ENCODE results near the gene CDKN2B-AS1. TPM values are rescaled to one million over a fixed set of nuclear protein-coding genes. Genes with fewer than 3 reads are reported as not detected.

CDKN2B-AS1 gene
- total and polyA plus RNA-seq, 2 experiments from 2014 or later: 0.14 TPM; not detected in 1

DNA sequence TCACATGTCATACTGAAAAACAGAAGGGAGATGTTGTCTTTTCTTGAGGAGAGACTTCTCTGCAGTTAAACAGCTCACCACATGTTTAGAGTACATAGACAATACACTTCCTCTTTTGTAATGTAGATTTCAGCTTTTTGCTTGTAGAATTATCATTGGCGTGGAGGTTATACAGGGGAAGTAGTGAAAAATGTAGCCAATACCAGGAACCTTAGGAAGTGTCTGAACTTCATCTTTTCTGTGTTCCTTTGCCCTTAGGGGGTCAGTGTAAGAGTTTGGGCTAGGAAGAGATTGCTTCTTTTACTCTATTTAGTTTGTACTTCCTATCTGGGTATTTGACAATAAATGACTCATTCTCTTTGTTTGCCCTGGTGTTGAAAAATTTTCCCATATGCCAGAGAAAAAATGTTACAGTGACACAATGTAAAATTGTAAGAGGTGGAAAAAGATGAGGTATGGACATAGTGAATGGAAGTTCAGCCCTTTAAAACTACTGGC is 35.6 kb downstream of the CDKN2B-AS1 start:
- no peak for DNase-seq (ENCODE audit: low spot score)
- Histone ChIP-seq H3K9me2 (ENCODE audit: insufficient read depth) (peaks cover 6% of the 10 kb centered on the region; the same call in 1 of the 2 replicates), H3K36me3 (ENCODE audit: insufficient read depth) (no peaks in the 10 kb centered on the region), H4K20me1 (replicated peaks; ENCODE audit: insufficient read depth) (no peaks in the 10 kb centered on the region), H3K4me3 (no peak overlapping the region), H3F3A (replicated peaks; ENCODE audit: low read depth) (no peaks in the 10 kb centered on the region), H3K79me2 (replicated peaks; ENCODE audit: insufficient read depth) (no peaks in the 10 kb centered on the region), H3K4me2 (no peak overlapping the region), H3K4me1 (ENCODE audit: insufficient read depth) (peaks cover 12% of the 10 kb centered on the region), H3K27ac (ENCODE audit: low read depth) (no peak overlapping the region), H3K27me3 (ENCODE audit: insufficient read depth) (no peaks in the 10 kb centered on the region), H2AFZ (no peak overlapping the region)
- H3K9me3 Mint-ChIP-seq: no peaks in the 10 kb centered on the region
- TF ChIP-seq, protein P1, sequence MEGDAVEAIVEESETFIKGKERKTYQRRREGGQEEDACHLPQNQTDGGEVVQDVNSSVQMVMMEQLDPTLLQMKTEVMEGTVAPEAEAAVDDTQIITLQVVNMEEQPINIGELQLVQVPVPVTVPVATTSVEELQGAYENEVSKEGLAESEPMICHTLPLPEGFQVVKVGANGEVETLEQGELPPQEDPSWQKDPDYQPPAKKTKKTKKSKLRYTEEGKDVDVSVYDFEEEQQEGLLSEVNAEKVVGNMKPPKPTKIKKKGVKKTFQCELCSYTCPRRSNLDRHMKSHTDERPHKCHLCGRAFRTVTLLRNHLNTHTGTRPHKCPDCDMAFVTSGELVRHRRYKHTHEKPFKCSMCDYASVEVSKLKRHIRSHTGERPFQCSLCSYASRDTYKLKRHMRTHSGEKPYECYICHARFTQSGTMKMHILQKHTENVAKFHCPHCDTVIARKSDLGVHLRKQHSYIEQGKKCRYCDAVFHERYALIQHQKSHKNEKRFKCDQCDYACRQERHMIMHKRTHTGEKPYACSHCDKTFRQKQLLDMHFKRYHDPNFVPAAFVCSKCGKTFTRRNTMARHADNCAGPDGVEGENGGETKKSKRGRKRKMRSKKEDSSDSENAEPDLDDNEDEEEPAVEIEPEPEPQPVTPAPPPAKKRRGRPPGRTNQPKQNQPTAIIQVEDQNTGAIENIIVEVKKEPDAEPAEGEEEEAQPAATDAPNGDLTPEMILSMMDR (conservative IDR thresholded peaks at IDR 0.05; ENCODE audit: low read depth in 2 of 2): no peak
- TF ChIP-seq JUNB (IDR thresholded peaks at IDR 0.05; ENCODE audit: unreplicated experiment) (no peak), CREB1 (CRISPR knock-in tag; IDR thresholded peaks at IDR 0.05; ENCODE audit: low read depth) (no peak), STAT1 (IDR thresholded peaks at IDR 0.05; ENCODE audit: unreplicated experiment) (no peak), EZH2 (IDR thresholded peaks at IDR 0.05; ENCODE audit: low read depth, unreplicated experiment) (no peak), NANOG (IDR thresholded peaks at IDR 0.05; ENCODE audit: borderline replicate concordance) (no peak), ZNF114 (CRISPR knock-in tag; IDR thresholded peaks at IDR 0.05) (no peak), POLR2AphosphoS5 (IDR thresholded peaks at IDR 0.05; ENCODE audit: low read depth) (no peak), EZH2phosphoT487 (IDR thresholded peaks at IDR 0.05; ENCODE audit: unreplicated experiment) (no peak)
- TF ChIP-seq, protein P2, sequence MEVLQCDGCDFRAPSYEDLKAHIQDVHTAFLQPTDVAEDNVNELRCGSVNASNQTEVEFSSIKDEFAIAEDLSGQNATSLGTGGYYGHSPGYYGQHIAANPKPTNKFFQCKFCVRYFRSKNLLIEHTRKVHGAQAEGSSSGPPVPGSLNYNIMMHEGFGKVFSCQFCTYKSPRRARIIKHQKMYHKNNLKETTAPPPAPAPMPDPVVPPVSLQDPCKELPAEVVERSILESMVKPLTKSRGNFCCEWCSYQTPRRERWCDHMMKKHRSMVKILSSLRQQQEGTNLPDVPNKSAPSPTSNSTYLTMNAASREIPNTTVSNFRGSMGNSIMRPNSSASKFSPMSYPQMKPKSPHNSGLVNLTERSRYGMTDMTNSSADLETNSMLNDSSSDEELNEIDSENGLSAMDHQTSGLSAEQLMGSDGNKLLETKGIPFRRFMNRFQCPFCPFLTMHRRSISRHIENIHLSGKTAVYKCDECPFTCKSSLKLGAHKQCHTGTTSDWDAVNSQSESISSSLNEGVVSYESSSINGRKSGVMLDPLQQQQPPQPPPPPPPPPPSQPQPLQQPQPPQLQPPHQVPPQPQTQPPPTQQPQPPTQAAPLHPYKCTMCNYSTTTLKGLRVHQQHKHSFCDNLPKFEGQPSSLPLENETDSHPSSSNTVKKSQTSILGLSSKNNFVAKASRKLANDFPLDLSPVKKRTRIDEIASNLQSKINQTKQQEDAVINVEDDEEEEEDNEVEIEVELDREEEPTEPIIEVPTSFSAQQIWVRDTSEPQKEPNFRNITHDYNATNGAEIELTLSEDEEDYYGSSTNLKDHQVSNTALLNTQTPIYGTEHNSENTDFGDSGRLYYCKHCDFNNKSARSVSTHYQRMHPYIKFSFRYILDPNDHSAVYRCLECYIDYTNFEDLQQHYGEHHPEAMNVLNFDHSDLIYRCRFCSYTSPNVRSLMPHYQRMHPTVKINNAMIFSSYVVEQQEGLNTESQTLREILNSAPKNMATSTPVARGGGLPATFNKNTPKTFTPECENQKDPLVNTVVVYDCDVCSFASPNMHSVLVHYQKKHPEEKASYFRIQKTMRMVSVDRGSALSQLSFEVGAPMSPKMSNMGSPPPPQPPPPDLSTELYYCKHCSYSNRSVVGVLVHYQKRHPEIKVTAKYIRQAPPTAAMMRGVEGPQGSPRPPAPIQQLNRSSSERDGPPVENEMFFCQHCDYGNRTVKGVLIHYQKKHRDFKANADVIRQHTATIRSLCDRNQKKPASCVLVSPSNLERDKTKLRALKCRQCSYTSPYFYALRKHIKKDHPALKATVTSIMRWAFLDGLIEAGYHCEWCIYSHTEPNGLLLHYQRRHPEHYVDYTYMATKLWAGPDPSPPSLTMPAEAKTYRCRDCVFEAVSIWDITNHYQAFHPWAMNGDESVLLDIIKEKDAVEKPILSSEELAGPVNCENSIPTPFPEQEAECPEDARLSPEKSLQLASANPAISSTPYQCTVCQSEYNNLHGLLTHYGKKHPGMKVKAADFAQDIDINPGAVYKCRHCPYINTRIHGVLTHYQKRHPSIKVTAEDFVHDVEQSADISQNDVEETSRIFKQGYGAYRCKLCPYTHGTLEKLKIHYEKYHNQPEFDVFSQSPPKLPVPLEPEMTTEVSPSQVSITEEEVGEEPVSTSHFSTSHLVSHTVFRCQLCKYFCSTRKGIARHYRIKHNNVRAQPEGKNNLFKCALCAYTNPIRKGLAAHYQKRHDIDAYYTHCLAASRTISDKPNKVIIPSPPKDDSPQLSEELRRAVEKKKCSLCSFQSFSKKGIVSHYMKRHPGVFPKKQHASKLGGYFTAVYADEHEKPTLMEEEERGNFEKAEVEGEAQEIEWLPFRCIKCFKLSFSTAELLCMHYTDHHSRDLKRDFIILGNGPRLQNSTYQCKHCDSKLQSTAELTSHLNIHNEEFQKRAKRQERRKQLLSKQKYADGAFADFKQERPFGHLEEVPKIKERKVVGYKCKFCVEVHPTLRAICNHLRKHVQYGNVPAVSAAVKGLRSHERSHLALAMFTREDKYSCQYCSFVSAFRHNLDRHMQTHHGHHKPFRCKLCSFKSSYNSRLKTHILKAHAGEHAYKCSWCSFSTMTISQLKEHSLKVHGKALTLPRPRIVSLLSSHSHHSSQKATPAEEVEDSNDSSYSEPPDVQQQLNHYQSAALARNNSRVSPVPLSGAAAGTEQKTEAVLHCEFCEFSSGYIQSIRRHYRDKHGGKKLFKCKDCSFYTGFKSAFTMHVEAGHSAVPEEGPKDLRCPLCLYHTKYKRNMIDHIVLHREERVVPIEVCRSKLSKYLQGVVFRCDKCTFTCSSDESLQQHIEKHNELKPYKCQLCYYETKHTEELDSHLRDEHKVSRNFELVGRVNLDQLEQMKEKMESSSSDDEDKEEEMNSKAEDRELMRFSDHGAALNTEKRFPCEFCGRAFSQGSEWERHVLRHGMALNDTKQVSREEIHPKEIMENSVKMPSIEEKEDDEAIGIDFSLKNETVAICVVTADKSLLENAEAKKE (CRISPR knock-in tag; IDR thresholded peaks at IDR 0.05): no peak
- TF ChIP-seq, protein P3, sequence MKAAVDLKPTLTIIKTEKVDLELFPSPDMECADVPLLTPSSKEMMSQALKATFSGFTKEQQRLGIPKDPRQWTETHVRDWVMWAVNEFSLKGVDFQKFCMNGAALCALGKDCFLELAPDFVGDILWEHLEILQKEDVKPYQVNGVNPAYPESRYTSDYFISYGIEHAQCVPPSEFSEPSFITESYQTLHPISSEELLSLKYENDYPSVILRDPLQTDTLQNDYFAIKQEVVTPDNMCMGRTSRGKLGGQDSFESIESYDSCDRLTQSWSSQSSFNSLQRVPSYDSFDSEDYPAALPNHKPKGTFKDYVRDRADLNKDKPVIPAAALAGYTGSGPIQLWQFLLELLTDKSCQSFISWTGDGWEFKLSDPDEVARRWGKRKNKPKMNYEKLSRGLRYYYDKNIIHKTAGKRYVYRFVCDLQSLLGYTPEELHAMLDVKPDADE (IDR thresholded peaks at IDR 0.05): no peak
- TF ChIP-seq, protein P4, sequence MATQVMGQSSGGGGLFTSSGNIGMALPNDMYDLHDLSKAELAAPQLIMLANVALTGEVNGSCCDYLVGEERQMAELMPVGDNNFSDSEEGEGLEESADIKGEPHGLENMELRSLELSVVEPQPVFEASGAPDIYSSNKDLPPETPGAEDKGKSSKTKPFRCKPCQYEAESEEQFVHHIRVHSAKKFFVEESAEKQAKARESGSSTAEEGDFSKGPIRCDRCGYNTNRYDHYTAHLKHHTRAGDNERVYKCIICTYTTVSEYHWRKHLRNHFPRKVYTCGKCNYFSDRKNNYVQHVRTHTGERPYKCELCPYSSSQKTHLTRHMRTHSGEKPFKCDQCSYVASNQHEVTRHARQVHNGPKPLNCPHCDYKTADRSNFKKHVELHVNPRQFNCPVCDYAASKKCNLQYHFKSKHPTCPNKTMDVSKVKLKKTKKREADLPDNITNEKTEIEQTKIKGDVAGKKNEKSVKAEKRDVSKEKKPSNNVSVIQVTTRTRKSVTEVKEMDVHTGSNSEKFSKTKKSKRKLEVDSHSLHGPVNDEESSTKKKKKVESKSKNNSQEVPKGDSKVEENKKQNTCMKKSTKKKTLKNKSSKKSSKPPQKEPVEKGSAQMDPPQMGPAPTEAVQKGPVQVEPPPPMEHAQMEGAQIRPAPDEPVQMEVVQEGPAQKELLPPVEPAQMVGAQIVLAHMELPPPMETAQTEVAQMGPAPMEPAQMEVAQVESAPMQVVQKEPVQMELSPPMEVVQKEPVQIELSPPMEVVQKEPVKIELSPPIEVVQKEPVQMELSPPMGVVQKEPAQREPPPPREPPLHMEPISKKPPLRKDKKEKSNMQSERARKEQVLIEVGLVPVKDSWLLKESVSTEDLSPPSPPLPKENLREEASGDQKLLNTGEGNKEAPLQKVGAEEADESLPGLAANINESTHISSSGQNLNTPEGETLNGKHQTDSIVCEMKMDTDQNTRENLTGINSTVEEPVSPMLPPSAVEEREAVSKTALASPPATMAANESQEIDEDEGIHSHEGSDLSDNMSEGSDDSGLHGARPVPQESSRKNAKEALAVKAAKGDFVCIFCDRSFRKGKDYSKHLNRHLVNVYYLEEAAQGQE (IDR thresholded peaks at IDR 0.05; ENCODE audit: unreplicated experiment): no peak
- no peaks in the 10 kb centered on the region for H3K36me3 Mint-ChIP-seq (ENCODE audit: low read depth)
- no peak overlapping the region for H3K27ac Mint-ChIP-seq
- no peak for ATAC-seq
- peaks cover 11% of the 10 kb centered on the region for H3K4me1 Mint-ChIP-seq
- H3K4me3 Mint-ChIP-seq: no peak overlapping the region
- H3K27me3 Mint-ChIP-seq (ENCODE audit: insufficient read depth, low read depth, poor library complexity): no peaks in the 10 kb centered on the region

All from GM23338 (cell line).